ENCODE measurements around the gene TGFBR2.

TGFBR2 gene

GRCh38 chr3:30620402-30621360, 14.3 kb downstream of the TGFBR2 start:
- H3K9ac ChIP-seq (ENCODE audit: low read length) = no peak overlapping the region
- H3K4me3 ChIP-seq (ENCODE audit: low read depth, low read length) = no peak overlapping the region
- H3K14ac ChIP-seq (ENCODE audit: low read length) = no peak overlapping the region
- H3K9me3 ChIP-seq (ENCODE audit: insufficient read depth, low read depth, low read length) = no peaks in the 10 kb centered on the region
- no peak overlapping the region for H4K12ac ChIP-seq (ENCODE audit: low read depth, low read length)
- WGBS (ENCODE audit: extremely low coverage, insufficient coverage, insufficient read length) = no CpG with 5 or more reads among the region's 4 CpGs
- peaks cover 4 to 5% of the 10 kb centered on the region in 2 experiments for H3K36me3 ChIP-seq (ENCODE audit: control insufficient read depth in 1 of 2, insufficient read depth in 2 of 2, low read length in 2 of 2)
- H4K8ac ChIP-seq (ENCODE audit: low read depth, low read length) = no peak overlapping the region
- no peak overlapping the region for H3K4me2 ChIP-seq (ENCODE audit: low read length)
- peaks cover 6% of the 10 kb centered on the region for H3K79me2 ChIP-seq (ENCODE audit: control insufficient read depth, insufficient read depth, low read length, poor library complexity)
- no peak overlapping the region for H2BK120ac ChIP-seq (ENCODE audit: insufficient read depth, low read length, poor library complexity)
- H4K91ac ChIP-seq (ENCODE audit: low read depth, low read length) = no peak overlapping the region
- peaks cover 1% of the 10 kb centered on the region for H3K79me1 ChIP-seq (ENCODE audit: low read length)
- H2BK5ac ChIP-seq (ENCODE audit: low read depth, low read length, poor library complexity) = no peak overlapping the region
- H2BK12ac ChIP-seq (ENCODE audit: low read length) = no peak overlapping the region
- no peak overlapping the region for H3K18ac ChIP-seq (ENCODE audit: low read length)
- no peaks in the 10 kb centered on the region for H3K27me3 ChIP-seq (ENCODE audit: insufficient read depth, low read length)
- H3K4me1 ChIP-seq (ENCODE audit: control insufficient read depth in 1 of 2, insufficient read depth in 2 of 2, low read length in 2 of 2) = peaks cover 6 to 7% of the 10 kb centered on the region in 2 experiments
- peak overlapping the region; percentile 8 for H3K4ac ChIP-seq (ENCODE audit: low read depth, low read length)
- no peak overlapping the region for H3K27ac ChIP-seq (ENCODE audit: low read depth, low read length)
- H2AFZ ChIP-seq (ENCODE audit: insufficient read depth, low read length, poor library complexity) = no peak overlapping the region
- no peak overlapping the region for H3K23ac ChIP-seq (ENCODE audit: low read length)
- H2AK5ac ChIP-seq (ENCODE audit: low read length) = no peak overlapping the region
- no peak for DNase-seq

- no peak overlapping the region for H2BK5ac ChIP-seq (ENCODE audit: low read depth, low read length, poor library complexity)
- H3K9ac ChIP-seq (ENCODE audit: low read length) = no peak overlapping the region
These were observed 15.2 kb downstream of the TGFBR2 start for GRCh38 chr3:30621576-30621975.

GRCh38 chr3:30622047-30622545, 15.7 kb downstream of the TGFBR2 start:
- H2AK5ac ChIP-seq (ENCODE audit: low read length) = no peak overlapping the region

More at GRCh38 chr3:30621576-30621975, 15.2 kb downstream of the TGFBR2 start:
- no peak overlapping the region for H2AK5ac ChIP-seq (ENCODE audit: low read length)
- no peak overlapping the region for H4K12ac ChIP-seq (ENCODE audit: low read depth, low read length)
- peaks cover 5% of the 10 kb centered on the region for H3K79me2 ChIP-seq (ENCODE audit: control insufficient read depth, insufficient read depth, low read length, poor library complexity)
- no peak overlapping the region for H3K23ac ChIP-seq (ENCODE audit: low read length)
- no peak overlapping the region for H3K4me3 ChIP-seq (ENCODE audit: low read depth, low read length)
- H3K27ac ChIP-seq (ENCODE audit: low read depth, low read length) = no peak overlapping the region
- no peak overlapping the region for H3K18ac ChIP-seq (ENCODE audit: low read length)
- peaks cover 1% of the 10 kb centered on the region for H3K79me1 ChIP-seq (ENCODE audit: low read length)
- no peak overlapping the region for H4K91ac ChIP-seq (ENCODE audit: low read depth, low read length)
- peaks cover 4 to 5% of the 10 kb centered on the region in 2 experiments for H3K36me3 ChIP-seq (ENCODE audit: control insufficient read depth in 1 of 2, insufficient read depth in 2 of 2, low read length in 2 of 2)
- H3K4ac ChIP-seq (ENCODE audit: low read depth, low read length) = peak overlapping the region; percentile 44
- no peak for DNase-seq
- no peak overlapping the region for H2BK120ac ChIP-seq (ENCODE audit: insufficient read depth, low read length, poor library complexity)
- no peak overlapping the region for H3K4me2 ChIP-seq (ENCODE audit: low read length)
- peaks cover 9 to 10% of the 10 kb centered on the region in 2 experiments for H3K4me1 ChIP-seq (ENCODE audit: control insufficient read depth in 1 of 2, insufficient read depth in 2 of 2, low read length in 2 of 2)
- H3K27me3 ChIP-seq (ENCODE audit: insufficient read depth, low read length) = no peaks in the 10 kb centered on the region
- H2BK12ac ChIP-seq (ENCODE audit: low read length) = no peak overlapping the region
- no CpG with 5 or more reads among the region's 2 CpGs for WGBS (ENCODE audit: extremely low coverage, insufficient coverage, insufficient read length)
- no peak overlapping the region for H3K14ac ChIP-seq (ENCODE audit: low read length)
- H4K8ac ChIP-seq (ENCODE audit: low read depth, low read length) = no peak overlapping the region
- no peak overlapping the region for H2AFZ ChIP-seq (ENCODE audit: insufficient read depth, low read length, poor library complexity)
- H3K9me3 ChIP-seq (ENCODE audit: insufficient read depth, low read depth, low read length) = no peaks in the 10 kb centered on the region

GRCh38 chr3:30622790-30623189, 16.4 kb downstream of the TGFBR2 start:
- DNase-seq = no peak
- Histone ChIP-seq H4K91ac (ENCODE audit: low read depth, low read length) (no peak overlapping the region), H3K23ac (ENCODE audit: low read length) (no peak overlapping the region), H2AK5ac (ENCODE audit: low read length) (no peak overlapping the region), H3K36me3 (ENCODE audit: control insufficient read depth in 1 of 2, insufficient read depth in 2 of 2, low read length in 2 of 2) (peaks cover 4 to 5% of the 10 kb centered on the region in 2 experiments), H3K9ac (ENCODE audit: low read length) (no peak overlapping the region), H4K12ac (ENCODE audit: low read depth, low read length) (no peak overlapping the region), H3K79me1 (ENCODE audit: low read length) (no peaks in the 10 kb centered on the region), H2AFZ (ENCODE audit: insufficient read depth, low read length, poor library complexity) (no peak overlapping the region), H3K4me1 (ENCODE audit: control insufficient read depth in 1 of 2, insufficient read depth in 2 of 2, low read length in 2 of 2) (peaks cover 10 to 11% of the 10 kb centered on the region in 2 experiments), H4K8ac (ENCODE audit: low read depth, low read length) (no peak overlapping the region), H3K9me3 (ENCODE audit: insufficient read depth, low read depth, low read length) (no peaks in the 10 kb centered on the region), H3K79me2 (ENCODE audit: control insufficient read depth, insufficient read depth, low read length, poor library complexity) (peaks cover 5% of the 10 kb centered on the region), H3K18ac (ENCODE audit: low read length) (no peak overlapping the region), H3K27me3 (ENCODE audit: insufficient read depth, low read length) (no peaks in the 10 kb centered on the region), H3K14ac (ENCODE audit: low read length) (no peak overlapping the region), H2BK5ac (ENCODE audit: low read depth, low read length, poor library complexity) (no peak overlapping the region), H3K27ac (ENCODE audit: low read depth, low read length) (no peak overlapping the region), H3K4me2 (ENCODE audit: low read length) (no peak overlapping the region), H3K4ac (ENCODE audit: low read depth, low read length) (no peak overlapping the region), H2BK12ac (ENCODE audit: low read length) (no peak overlapping the region), H2BK120ac (ENCODE audit: insufficient read depth, low read length, poor library complexity) (no peak overlapping the region), H3K4me3 (ENCODE audit: low read depth, low read length) (no peak overlapping the region)
- no CpG with 5 or more reads among the region's 3 CpGs for WGBS (ENCODE audit: extremely low coverage, insufficient coverage, insufficient read length)

More at GRCh38 chr3:30622047-30622545, 15.7 kb downstream of the TGFBR2 start:
- Histone ChIP-seq H2BK12ac (ENCODE audit: low read length) (no peak overlapping the region), H2BK5ac (ENCODE audit: low read depth, low read length, poor library complexity) (no peak overlapping the region), H3K9ac (ENCODE audit: low read length) (no peak overlapping the region), H3K79me2 (ENCODE audit: control insufficient read depth, insufficient read depth, low read length, poor library complexity) (peaks cover 5% of the 10 kb centered on the region), H3K4me2 (ENCODE audit: low read length) (no peak overlapping the region), H3K18ac (ENCODE audit: low read length) (no peak overlapping the region), H3K4me3 (ENCODE audit: low read depth, low read length) (no peak overlapping the region), H3K9me3 (ENCODE audit: insufficient read depth, low read depth, low read length) (no peaks in the 10 kb centered on the region), H3K14ac (ENCODE audit: low read length) (no peak overlapping the region), H2BK120ac (ENCODE audit: insufficient read depth, low read length, poor library complexity) (no peak overlapping the region), H3K27ac (ENCODE audit: low read depth, low read length) (no peak overlapping the region), H4K8ac (ENCODE audit: low read depth, low read length) (no peak overlapping the region), H3K4me1 (ENCODE audit: control insufficient read depth in 1 of 2, insufficient read depth in 2 of 2, low read length in 2 of 2) (peaks cover 10 to 11% of the 10 kb centered on the region in 2 experiments), H4K91ac (ENCODE audit: low read depth, low read length) (no peak overlapping the region), H4K12ac (ENCODE audit: low read depth, low read length) (no peak overlapping the region), H3K36me3 (ENCODE audit: control insufficient read depth in 1 of 2, insufficient read depth in 2 of 2, low read length in 2 of 2) (peaks cover 4 to 5% of the 10 kb centered on the region in 2 experiments), H3K27me3 (ENCODE audit: insufficient read depth, low read length) (no peaks in the 10 kb centered on the region), H3K79me1 (ENCODE audit: low read length) (peaks cover under 1% of the 10 kb centered on the region), H2AFZ (ENCODE audit: insufficient read depth, low read length, poor library complexity) (no peak overlapping the region), H3K4ac (ENCODE audit: low read depth, low read length) (no peak overlapping the region), H3K23ac (ENCODE audit: low read length) (no peak overlapping the region)
- DNase-seq = no peak
